NT2/D1 (cell line): ENCODE data around the gene SLC4A4.

ENCODE experiments used
- SUZ12 ChIP-seq: IDR thresholded peaks from 2 replicates; pipeline ENCODE4 v1.6.1; 2011; ENCODE audit not compliant: insufficient read length, insufficient read depth; ENCODE audit errors: extremely low read depth
- YY1 ChIP-seq: IDR thresholded peaks from 2 replicates; pipeline ENCODE4 v1.6.1; 2011; ENCODE audit not compliant: insufficient read length, insufficient read depth
- ZNF274 ChIP-seq: IDR thresholded peaks from 2 replicates; pipeline ENCODE4 v1.6.1; 2011; ENCODE audit warnings: mild to moderate bottlenecking, low read depth, low read length

DNA sequence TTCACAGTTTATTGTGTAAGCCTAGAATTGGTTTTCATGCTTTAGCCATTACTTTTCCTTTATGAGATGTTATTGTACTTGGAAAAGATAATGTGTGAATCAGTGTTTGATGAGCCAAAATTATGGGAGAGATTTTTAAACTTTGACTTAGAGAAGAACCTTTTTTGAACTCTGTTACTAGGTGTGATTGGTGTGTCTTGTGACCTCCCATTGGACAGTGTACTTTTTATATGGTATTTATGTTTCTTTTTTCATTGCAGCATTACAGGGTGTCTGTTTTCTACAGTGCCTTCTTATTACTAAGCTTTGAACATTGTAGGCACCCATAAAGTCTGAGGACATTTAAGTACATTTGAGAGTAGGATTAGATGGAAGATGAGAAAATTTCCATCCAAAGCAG is 91.1 kb downstream of the SLC4A4 start:
- TF ChIP-seq SUZ12: no peak
- TF ChIP-seq YY1: no peak
- TF ChIP-seq ZNF274: no peak
